ENCODE results near the gene SPIRE1. TPM values are rescaled to one million over a fixed set of nuclear protein-coding genes. Genes with fewer than 3 reads are reported as not detected.

The SPIRE1 gene
- total and polyA plus RNA-seq, 4 donors: 0.29 to 5.7 (median 3.2) TPM

GRCh38 chr18:12656938-12657683 lies 796 bp downstream of the SPIRE1 start:
- TF ChIP-seq ZBTB33 (IDR thresholded peaks at IDR 0.05) (no peak), YY1 (IDR thresholded peaks at IDR 0.05) (no peak), EGR1 (IDR thresholded peaks at IDR 0.05; ENCODE audit: low read depth in 2 of 2) (no peak), FOXA1 (IDR thresholded peaks at IDR 0.05) (no peak), CTCF (IDR thresholded peaks at IDR 0.05; ENCODE audit: low read depth, low read length, missing input control) (no peak), RAD21 (IDR thresholded peaks at IDR 0.05) (no peak), REST (IDR thresholded peaks at IDR 0.05) (no peak)
- peak overlapping the region; percentile 66 to 91 (median 68) for H3K4me3 ChIP-seq (ENCODE audit: low read depth in 1 of 3, low read length in 3 of 3)
- H3K9ac ChIP-seq (ENCODE audit: low read depth in 1 of 2, low read length in 2 of 2): peak overlapping the region; percentile 36 to 82
- WGBS: 2% methylated on average over 89 of the region's 89 CpGs
- H3K27me3 ChIP-seq (ENCODE audit: control insufficient read depth in 4 of 4, insufficient read depth in 4 of 4, low read length in 3 of 4): no peaks in the 10 kb centered on the region
- peak overlapping the region; percentile 88 to 90 for H3K27ac ChIP-seq (ENCODE audit: low read depth in 1 of 2, low read length in 2 of 2)
- peak; percentile 34 for DNase-seq (ENCODE audit: low spot score)
- peaks cover 2 to 10% (median 6%) of the 10 kb centered on the region in 4 donors for H3K4me1 ChIP-seq (ENCODE audit: control insufficient read depth in 4 of 4, insufficient read depth in 4 of 4, low read length in 3 of 4)
- H3K36me3 ChIP-seq (ENCODE audit: control insufficient read depth in 4 of 4, insufficient read depth in 3 of 4, low read depth in 1 of 4, low read length in 3 of 4): no peaks in the 10 kb centered on the region
- H3K9me3 ChIP-seq (ENCODE audit: control insufficient read depth in 4 of 4, low read length in 3 of 4): no peaks in the 10 kb centered on the region

- Histone ChIP-seq H3K36me3 (ENCODE audit: control insufficient read depth in 4 of 4, insufficient read depth in 3 of 4, low read depth in 1 of 4, low read length in 3 of 4) (no peaks in the 10 kb centered on the region), H3K27me3 (ENCODE audit: control insufficient read depth in 4 of 4, insufficient read depth in 4 of 4, low read length in 3 of 4) (no peaks in the 10 kb centered on the region), H3K4me3 (ENCODE audit: low read depth in 1 of 3, low read length in 3 of 3) (peak overlapping the region in 2 of 3 donors; percentile 68 to 91), H3K4me1 (ENCODE audit: control insufficient read depth in 4 of 4, insufficient read depth in 4 of 4, low read length in 3 of 4) (peaks cover 2 to 10% (median 6%) of the 10 kb centered on the region in 4 donors), H3K27ac (ENCODE audit: low read depth in 1 of 2, low read length in 2 of 2) (peak overlapping the region; percentile 88 to 90), H3K9ac (ENCODE audit: low read depth in 1 of 2, low read length in 2 of 2) (peak overlapping the region; percentile 36 to 82), H3K9me3 (ENCODE audit: control insufficient read depth in 4 of 4, low read length in 3 of 4) (no peaks in the 10 kb centered on the region)
- no peak for DNase-seq (ENCODE audit: low spot score)
- 31% methylated on average over 3 of the region's 3 CpGs for WGBS
- TF ChIP-seq RAD21 (IDR thresholded peaks at IDR 0.05): no peak
- no peak for TF ChIP-seq NR2F2 (IDR thresholded peaks at IDR 0.05)
- no peak for TF ChIP-seq CTCF (IDR thresholded peaks at IDR 0.05; ENCODE audit: low read depth, low read length, missing input control)
- TF ChIP-seq YY1 (IDR thresholded peaks at IDR 0.05): no peak
- no peak for TF ChIP-seq MAX (IDR thresholded peaks at IDR 0.05)
- TF ChIP-seq TAF1 (conservative IDR thresholded peaks at IDR 0.05): no peak
- no peak for TF ChIP-seq FOXA1 (IDR thresholded peaks at IDR 0.05)
- TF ChIP-seq JUND (IDR thresholded peaks at IDR 0.05): no peak
- TF ChIP-seq HNF4A (conservative IDR thresholded peaks at IDR 0.05): no peak
- no peak for TF ChIP-seq EGR1 (IDR thresholded peaks at IDR 0.05; ENCODE audit: low read depth in 2 of 2)
- no peak for TF ChIP-seq HNF4G (IDR thresholded peaks at IDR 0.05)
- TF ChIP-seq RXRA (IDR thresholded peaks at IDR 0.05): no peak
- no peak for TF ChIP-seq GABPA (IDR thresholded peaks at IDR 0.05 in 1 of 2, conservative IDR thresholded peaks at IDR 0.05 in 1 of 2)
Observed at GRCh38 chr18:12656605-12656937, 1.3 kb downstream of the SPIRE1 start.
